Fibroblast of peridontal ligament (primary cell): ENCODE measurements around the gene KMO.

Source experiments
- DNase-seq: peaks from one replicate; pipeline ENCODE4 v3.0.0-alpha.2; 2010; ENCODE audit errors: extremely low read depth

KMO gene

GRCh38 chr1:241532162-241532531 lies at the start of gene KMO:
KMO (plus strand) TSS chr1:241532378; CDS start chr1:241532445, 67 bp downstream.
- DNase-seq, result no peak

- peak; percentile 44 for DNase-seq
These were observed 49.4 kb upstream of the KMO start for GRCh38 chr1:241482761-241483250.

- no peak for DNase-seq
These were observed 47.0 kb upstream of the KMO start for GRCh38 chr1:241485145-241485544.

- DNase-seq, result peak; percentile 29
These were observed 46.6 kb upstream of the KMO start for GRCh38 chr1:241485554-241485992.

GRCh38 chr1:241488739-241489138 lies 43.4 kb upstream of the KMO start:
- DNase-seq, result no peak

- no peak for DNase-seq
These were observed 36.4 kb upstream of the KMO start for GRCh38 chr1:241495741-241496140.

GRCh38 chr1:241499910-241500309 lies 32.3 kb upstream of the KMO start:
- DNase-seq, result peak; percentile 83

- DNase-seq, result no peak
These were observed 28.7 kb upstream of the KMO start for GRCh38 chr1:241503444-241503843.

GRCh38 chr1:241507189-241507863 lies 24.9 kb upstream of the KMO start:
- DNase-seq, result peak; percentile 31

GRCh38 chr1:241513378-241513777 lies 18.8 kb upstream of the KMO start:
- DNase-seq, result no peak

GRCh38 chr1:241518476-241519307 lies 13.5 kb upstream of the KMO start:
- peak; percentile 36 for DNase-seq

- DNase-seq, result peak; percentile 96
These were observed 12.7 kb upstream of the KMO start, which contains the start of gene FH for GRCh38 chr1:241519308-241520079. FH (minus strand) TSS chr1:241519755; CDS start chr1:241519722, 33 bp downstream.

GRCh38 chr1:241520080-241520465 lies 12.1 kb upstream of the KMO start:
- DNase-seq, result no peak

- DNase-seq, result no peak
These were observed 10.5 kb upstream of the KMO start for GRCh38 chr1:241521718-241522117.

- DNase-seq, result no peak
These were observed 7.2 kb upstream of the KMO start for GRCh38 chr1:241525026-241525425.

GRCh38 chr1:241527146-241527545 lies 5.0 kb upstream of the KMO start:
- no peak for DNase-seq

- DNase-seq, result peak; percentile 90
These were observed 700 bp upstream of the KMO start for GRCh38 chr1:241531195-241532161.

GRCh38 chr1:241532864-241533263 lies 686 bp downstream of the KMO start:
- no peak for DNase-seq

GRCh38 chr1:241533326-241534115 lies 1.3 kb downstream of the KMO start:
- no peak for DNase-seq

- DNase-seq, result no peak
These were observed 4.1 kb downstream of the KMO start for GRCh38 chr1:241536304-241536703.
